C1 segment of cervical spinal cord (tissue), 14 donors: ENCODE results near the gene PTPRA.
"Not testable (repeated sequence)": the region's sequence is repeated elsewhere in the genome, so short reads cannot be mapped to it uniquely, and the experiment has no call there.

Experiments used
- DNase-seq, 14 donors: peaks; one replicate each; lab custom pipeline; 2025; lab: John Stamatoyannopoulos, UW

The PTPRA gene

GRCh38 chr20:3042625-3043024 lies 169.3 kb downstream of the PTPRA start:
- DNase-seq: peak in 2 of 14 donors; percentile 8 to 13

- no peak for DNase-seq
Observed at GRCh38 chr20:3043322-3043721, 170.0 kb downstream of the PTPRA start, which contains the start of gene GNRH2. Gene GNRH2 (plus strand): TSS chr20:3043622. CDS start chr20:3044415, 793 bp downstream.

- no peak for DNase-seq
Observed at GRCh38 chr20:3044336-3044965, 171.2 kb downstream of the PTPRA start.

- peak in 7 of 14 donors; percentile 71 to 94 (median 86) for DNase-seq
Observed at GRCh38 chr20:3045042-3045815, 171.9 kb downstream of the PTPRA start.

- peak; percentile 58 to 94 (median 84) for DNase-seq
Observed at GRCh38 chr20:3045816-3046676, 172.8 kb downstream of the PTPRA start, which contains the start of gene MRPS26. Gene MRPS26 (plus strand): TSS chr20:3046052. CDS start chr20:3046069, 17 bp downstream.

GRCh38 chr20:3046677-3047462 lies 173.6 kb downstream of the PTPRA start:
- DNase-seq: peak in 1 of 14 donors; percentile 32

- DNase-seq: no peak
Observed at GRCh38 chr20:3047486-3048419, 174.5 kb downstream of the PTPRA start.

- DNase-seq: no peak
Observed at GRCh38 chr20:3051385-3052019, 178.2 kb downstream of the PTPRA start.

GRCh38 chr20:3059489-3059888 lies 186.2 kb downstream of the PTPRA start:
- DNase-seq: no peak

- DNase-seq: not testable (repeated sequence)
Observed at GRCh38 chr20:3064119-3064518, 190.8 kb downstream of the PTPRA start.

- DNase-seq: no peak
Observed at GRCh38 chr20:3067139-3068014, 194.1 kb downstream of the PTPRA start.

- no peak for DNase-seq
Observed at GRCh38 chr20:3068075-3068474, 194.8 kb downstream of the PTPRA start.

- no peak for DNase-seq
Observed at GRCh38 chr20:3068986-3069900, 196.0 kb downstream of the PTPRA start.

GRCh38 chr20:3070725-3071124 lies 197.4 kb downstream of the PTPRA start:
- no peak for DNase-seq

GRCh38 chr20:3071266-3071609 lies 198.0 kb downstream of the PTPRA start:
- DNase-seq: no peak

GRCh38 chr20:3071610-3072529 lies 198.6 kb downstream of the PTPRA start, which contains the start of gene OXT:
Gene OXT (plus strand): TSS chr20:3071620. CDS start chr20:3071656, 36 bp downstream.
- no peak for DNase-seq
